ENCODE measurements around the gene PCSK7. TPM values are rescaled to one million over a fixed set of nuclear protein-coding genes. Genes with fewer than 3 reads are reported as not detected.

Gene PCSK7
- total RNA-seq, 1 donor: 42.6 TPM

DNA sequence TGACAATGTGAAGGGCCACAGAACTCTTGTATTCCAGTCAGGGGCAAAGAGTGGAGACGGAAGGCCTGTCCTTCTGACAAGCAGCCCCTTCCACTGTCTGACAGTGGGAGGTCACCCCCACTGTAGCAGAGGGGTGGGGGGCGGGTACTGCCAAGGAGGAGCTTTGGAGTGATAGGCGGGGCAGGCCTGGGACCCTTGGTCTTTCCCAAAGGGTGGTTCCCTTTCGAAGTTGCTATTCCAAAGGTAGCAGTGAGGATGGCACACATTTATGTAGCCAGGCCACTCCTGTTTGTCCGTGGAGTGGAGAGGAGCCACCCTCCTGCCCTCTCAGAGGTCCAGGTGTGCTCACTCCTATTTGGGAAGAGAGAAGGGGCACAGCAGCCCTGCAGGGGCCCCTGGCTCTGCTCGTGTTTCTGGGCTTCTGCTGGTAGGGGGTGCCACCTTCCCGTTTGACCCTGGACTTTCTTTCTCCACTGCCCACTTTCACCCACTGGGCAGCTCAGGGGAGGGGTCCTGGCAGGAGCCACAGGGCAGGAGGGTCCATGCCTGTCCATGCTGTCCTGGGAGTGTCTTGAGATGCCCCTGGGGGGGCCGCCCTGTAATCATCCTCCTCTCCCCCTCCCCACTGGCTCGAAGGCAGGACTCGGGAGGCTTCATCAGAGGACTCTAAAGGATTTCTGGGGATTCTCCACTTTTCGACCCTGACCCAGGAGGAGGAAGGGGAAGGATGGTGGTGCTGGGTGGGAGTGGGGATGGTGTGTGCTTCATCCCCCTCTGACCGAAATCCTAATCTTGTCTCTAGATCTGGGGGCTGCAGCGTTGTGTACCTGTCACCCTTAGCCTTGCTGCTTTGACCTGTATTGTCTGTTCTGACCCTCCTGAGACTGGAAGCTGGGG, 31.7 kb downstream of the PCSK7 start:
- H3K4me3 ChIP-seq (ENCODE audit: low read depth, low read length): peak overlapping the region; percentile 72
- TF ChIP-seq, protein P1, sequence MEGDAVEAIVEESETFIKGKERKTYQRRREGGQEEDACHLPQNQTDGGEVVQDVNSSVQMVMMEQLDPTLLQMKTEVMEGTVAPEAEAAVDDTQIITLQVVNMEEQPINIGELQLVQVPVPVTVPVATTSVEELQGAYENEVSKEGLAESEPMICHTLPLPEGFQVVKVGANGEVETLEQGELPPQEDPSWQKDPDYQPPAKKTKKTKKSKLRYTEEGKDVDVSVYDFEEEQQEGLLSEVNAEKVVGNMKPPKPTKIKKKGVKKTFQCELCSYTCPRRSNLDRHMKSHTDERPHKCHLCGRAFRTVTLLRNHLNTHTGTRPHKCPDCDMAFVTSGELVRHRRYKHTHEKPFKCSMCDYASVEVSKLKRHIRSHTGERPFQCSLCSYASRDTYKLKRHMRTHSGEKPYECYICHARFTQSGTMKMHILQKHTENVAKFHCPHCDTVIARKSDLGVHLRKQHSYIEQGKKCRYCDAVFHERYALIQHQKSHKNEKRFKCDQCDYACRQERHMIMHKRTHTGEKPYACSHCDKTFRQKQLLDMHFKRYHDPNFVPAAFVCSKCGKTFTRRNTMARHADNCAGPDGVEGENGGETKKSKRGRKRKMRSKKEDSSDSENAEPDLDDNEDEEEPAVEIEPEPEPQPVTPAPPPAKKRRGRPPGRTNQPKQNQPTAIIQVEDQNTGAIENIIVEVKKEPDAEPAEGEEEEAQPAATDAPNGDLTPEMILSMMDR (IDR thresholded peaks at IDR 0.05; ENCODE audit: insufficient read depth, low read length): no peak
- DNase-seq (ENCODE audit: low read depth): no peak

DNA sequence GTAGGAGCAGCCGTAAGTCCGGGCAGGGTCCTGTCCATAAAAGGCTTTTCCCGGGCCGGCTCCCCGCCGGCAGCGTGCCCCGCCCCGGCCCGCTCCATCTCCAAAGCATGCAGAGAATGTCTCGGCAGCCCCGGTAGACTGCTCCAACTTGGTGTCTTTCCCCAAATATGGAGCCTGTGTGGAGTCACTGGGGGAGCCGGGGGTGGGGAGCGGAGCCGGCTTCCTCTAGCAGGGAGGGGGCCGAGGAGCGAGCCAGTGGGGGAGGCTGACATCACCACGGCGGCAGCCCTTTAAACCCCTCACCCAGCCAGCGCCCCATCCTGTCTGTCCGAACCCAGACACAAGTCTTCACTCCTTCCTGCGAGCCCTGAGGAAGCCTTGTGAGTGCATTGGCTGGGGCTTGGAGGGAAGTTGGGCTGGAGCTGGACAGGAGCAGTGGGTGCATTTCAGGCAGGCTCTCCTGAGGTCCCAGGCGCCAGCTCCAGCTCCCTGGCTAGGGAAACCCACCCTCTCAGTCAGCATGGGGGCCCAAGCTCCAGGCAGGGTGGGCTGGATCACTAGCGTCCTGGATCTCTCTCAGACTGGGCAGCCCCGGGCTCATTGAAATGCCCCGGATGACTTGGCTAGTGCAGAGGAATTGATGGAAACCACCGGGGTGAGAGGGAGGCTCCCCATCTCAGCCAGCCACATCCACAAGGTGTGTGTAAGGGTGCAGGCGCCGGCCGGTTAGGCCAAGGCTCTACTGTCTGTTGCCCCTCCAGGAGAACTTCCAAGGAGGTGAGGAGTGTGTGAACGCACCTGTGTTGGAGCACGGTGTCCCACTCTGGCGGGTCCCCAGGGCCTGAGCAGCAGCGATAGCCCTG, 32.6 kb downstream of the PCSK7 start, which contains the start of gene TAGLN:
Gene TAGLN (plus strand): TSS at position 318 of the 863 bp plus-strand sequence. CDS start 3,644 bp downstream, outside the sequence.
- H3K4me3 ChIP-seq (ENCODE audit: low read depth, low read length): peak within 1 kb of the TSS; percentile 72
- DNase-seq (ENCODE audit: low read depth): peak; percentile 92
- TF ChIP-seq, protein P1 (IDR thresholded peaks at IDR 0.05; ENCODE audit: insufficient read depth, low read length): no peak

DNA sequence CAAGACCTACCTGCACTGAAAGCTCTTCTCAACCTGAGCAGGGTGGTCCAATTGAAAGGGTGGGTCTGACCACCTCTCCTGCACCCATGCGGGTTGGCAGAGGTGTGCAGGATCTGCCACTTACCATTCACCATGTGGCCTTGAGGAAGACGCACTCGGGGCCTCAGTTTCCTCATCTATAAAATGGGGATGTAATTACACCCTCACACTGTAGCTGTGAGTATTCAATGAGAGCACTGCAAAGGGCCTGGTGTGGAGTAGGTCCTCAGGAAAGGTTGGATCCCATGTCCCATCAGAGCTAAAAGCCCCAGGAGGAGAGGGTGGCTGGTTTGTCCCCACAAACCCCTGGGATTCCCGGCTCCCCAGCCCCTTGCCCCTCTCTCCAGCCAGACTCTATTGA, 33.3 kb downstream of the PCSK7 start:
- peak overlapping the region; percentile 72 for H3K4me3 ChIP-seq (ENCODE audit: low read depth, low read length)
- TF ChIP-seq, protein P1 (IDR thresholded peaks at IDR 0.05; ENCODE audit: insufficient read depth, low read length): no peak

DNA sequence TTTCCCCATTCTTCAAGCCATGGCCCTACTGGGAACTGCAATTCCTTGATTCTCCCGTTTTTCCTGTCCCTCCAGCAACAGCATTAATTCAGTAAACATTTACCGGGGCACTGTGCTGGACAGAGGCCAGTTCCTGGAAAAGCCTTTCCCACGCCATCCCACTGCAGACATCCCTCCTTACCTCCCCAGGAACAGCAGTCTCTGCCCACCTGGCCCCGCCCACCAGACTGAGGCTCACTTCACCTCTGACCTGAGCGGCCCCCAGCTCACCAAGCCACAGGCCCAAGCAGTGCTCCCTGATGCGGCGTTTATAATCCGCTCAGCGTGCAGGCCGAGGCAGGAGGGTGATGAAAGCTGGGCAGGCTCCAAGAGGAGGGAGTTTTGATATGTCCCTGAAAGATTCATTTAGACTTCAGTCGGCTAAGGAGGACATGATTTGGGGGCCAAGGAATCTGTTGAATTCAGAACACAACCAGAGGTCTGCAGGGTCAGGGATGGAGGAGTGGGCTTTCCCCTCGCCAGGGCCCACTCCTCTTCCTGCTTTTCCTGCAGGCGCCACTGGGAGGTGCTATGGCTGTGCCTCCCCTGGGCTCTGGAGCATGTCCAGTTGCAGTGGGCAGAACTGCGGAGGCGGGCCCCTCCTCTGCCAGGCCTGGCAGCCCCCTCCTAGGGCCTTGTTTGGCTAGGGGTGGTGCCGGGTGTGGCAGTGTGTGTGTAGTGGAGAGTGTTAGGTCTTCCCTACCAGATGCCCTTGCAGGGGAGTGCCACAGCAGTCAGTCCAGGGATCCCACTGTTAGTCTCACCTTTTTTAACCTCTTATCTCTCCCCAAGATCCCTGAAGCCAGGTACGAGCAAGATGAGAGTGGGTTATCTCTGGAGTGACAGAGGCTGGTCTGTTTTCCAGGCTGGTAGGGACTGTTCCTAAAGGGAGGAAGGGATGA, 34.1 kb downstream of the PCSK7 start:
- TF ChIP-seq, protein P1 (IDR thresholded peaks at IDR 0.05; ENCODE audit: insufficient read depth, low read length): peak; percentile 50
- no peak overlapping the region for H3K4me3 ChIP-seq (ENCODE audit: low read depth, low read length)
- no peak for DNase-seq (ENCODE audit: low read depth)

More for the DNA sequence above, 33.3 kb downstream of the PCSK7 start:
- DNase-seq (ENCODE audit: low read depth): no peak

DNA sequence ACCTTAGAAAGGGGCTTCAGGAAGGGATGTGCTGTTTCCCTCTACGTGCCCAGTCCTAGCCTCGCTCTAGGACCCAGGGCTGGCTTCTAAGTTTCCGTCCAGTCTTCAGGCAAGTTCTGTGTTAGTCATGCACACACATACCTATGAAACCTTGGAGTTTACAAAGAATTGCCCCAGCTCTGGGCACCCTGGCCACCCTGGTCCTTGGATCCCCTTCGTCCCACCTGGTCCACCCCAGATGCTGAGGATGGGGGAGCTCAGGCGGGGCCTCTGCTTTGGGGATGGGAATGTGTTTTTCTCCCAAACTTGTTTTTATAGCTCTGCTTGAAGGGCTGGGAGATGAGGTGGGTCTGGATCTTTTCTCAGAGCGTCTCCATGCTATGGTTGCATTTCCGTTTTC, 34.9 kb downstream of the PCSK7 start:
- TF ChIP-seq, protein P1 (IDR thresholded peaks at IDR 0.05; ENCODE audit: insufficient read depth, low read length): no peak
- no peak for DNase-seq (ENCODE audit: low read depth)
- H3K4me3 ChIP-seq (ENCODE audit: low read depth, low read length): no peak overlapping the region

DNA sequence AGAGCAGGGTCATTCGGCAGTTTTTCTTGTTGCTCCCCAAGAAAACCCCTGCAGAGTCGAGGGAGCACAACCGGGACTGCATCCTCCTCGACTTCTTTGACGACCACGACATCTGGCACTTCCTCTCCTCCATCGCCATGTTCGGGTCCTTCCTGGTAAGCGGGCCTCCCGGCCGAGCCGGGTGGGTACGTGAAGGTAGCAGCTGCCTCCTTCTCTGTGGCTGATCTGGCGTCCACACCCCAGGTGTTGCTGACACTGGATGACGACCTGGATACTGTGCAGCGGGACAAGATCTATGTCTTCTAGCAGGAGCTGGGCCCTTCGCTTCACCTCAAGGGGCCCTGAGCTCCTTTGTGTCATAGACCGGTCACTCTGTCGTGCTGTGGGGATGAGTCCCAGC, 36.1 kb downstream of the PCSK7 start:
- no peak for DNase-seq (ENCODE audit: low read depth)
- no peak overlapping the region for H3K4me3 ChIP-seq (ENCODE audit: low read depth, low read length)
- TF ChIP-seq, protein P1 (IDR thresholded peaks at IDR 0.05; ENCODE audit: insufficient read depth, low read length): no peak
